ENCODE measurements around the gene GABPB1. TPM values are rescaled to one million over a fixed set of nuclear protein-coding genes. Genes with fewer than 3 reads are reported as not detected.

GABPB1 gene
- polyA plus RNA-seq, 3 donors = 29.9 to 31.6 (median 29.9) TPM

DNA sequence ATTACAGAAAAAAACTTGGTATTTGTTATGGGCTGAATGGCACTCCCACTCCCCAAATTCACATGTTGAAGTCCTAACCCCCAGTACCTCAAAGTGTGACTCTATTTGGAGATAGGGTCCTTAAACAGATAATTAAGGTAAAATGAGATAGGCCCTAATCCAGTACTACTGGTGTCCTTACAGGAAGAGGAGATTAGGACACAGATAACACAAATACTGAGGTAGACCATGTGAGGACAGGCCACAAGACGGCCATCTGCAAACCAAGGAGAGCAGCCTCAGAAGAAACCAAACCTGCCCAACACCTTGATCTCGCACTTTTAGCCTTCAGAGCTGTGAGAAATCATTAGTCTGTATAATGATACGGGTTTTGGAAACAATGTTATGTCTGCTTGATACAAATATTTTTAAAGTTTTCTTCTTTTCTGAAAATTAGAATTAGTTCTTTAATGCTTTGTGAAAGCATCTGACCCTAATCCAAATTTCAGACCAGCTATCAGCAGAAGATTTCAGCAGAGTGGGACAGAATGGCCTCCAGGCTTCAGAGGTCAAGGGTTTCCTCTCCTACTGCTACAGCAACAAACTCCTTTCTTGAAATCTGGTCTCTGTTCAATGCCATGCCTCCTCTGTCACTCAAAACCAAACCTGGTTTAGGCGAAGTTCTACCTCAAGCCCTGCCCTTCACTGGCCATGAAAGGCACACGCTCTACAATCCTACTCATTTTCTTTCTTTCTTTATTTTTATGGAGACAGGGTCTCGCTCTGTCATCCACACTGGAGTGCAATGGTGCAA lies 67.5 kb downstream of the GABPB1 start:
- DNase-seq = no peak

DNA sequence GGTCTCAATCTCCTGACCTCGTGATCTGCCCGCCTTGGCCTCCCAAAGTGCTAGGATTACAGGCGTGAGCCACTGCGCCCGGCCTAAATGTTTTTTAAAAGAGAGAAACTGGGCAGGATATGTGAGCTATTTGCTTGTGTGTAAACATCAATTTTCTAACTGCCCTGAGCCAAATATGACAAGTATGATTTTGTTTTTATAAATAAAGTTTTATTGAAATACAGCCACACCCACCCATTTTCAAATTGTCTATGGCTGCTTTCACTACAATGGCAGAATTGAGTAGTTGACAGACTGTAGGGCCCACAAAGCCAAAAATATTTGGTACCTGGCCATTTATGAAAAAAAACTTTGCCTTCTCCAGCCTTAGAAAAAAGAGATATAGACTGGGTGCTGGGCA lies 73.6 kb downstream of the GABPB1 start:
- no peak for DNase-seq

DNA sequence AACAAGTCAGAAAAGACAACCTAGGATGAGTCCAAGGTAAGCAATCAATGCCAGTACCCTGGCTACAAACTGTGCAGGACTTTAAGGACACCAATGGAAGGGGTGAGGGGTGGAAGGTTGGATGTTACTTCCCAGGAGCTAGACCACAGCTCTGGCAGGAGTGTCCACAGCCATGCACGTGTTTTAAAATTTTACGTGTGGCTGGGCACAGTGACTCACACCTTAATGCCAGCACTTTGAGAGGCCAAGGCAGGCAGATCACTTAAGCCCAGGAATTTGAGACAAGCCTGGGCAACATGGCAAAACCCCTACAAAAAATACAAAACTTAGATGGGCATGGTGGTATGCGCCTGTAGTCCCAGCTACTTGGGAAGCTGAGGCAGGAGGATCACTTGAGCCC lies 74.7 kb downstream of the GABPB1 start:
- DNase-seq = no peak

DNA sequence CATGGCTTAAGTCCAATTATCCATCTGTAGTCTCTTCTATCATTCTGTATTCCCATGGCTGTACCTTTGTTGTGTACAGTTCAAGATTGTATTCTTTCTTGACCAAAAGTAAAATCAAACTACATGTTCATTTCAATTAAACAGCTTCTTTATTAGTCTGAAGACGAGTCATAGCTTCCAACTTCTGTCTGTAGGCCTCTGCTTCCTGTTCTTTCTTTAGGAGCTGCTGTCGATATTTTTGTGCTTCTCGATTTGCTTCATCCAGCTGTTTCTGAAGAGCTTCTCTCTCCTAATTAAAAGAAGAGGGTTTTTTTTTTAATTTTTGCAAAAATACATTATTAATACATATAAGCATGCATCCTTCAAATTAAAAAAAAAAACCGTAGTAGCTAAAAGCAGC lies 76.5 kb downstream of the GABPB1 start:
- no peak for DNase-seq

DNA sequence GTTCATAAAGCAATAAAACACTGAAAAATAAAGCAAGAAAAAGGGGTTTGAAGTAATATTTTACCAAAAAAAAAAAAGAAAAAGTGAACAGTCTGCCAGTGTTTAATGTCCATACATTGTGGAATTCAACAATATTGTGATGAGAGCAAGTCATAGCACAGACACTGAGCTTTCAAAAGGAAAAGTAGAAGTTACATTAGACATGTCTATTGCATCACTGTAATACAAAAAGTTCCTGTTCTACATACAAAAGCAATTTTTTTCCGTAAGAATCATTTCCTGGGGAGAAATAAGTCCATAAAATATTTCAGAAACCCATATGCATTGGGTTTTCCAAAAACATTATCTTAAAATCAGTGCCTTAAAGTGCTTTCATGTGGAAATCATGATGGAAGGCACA lies 77.6 kb downstream of the GABPB1 start:
- no peak for DNase-seq

DNA sequence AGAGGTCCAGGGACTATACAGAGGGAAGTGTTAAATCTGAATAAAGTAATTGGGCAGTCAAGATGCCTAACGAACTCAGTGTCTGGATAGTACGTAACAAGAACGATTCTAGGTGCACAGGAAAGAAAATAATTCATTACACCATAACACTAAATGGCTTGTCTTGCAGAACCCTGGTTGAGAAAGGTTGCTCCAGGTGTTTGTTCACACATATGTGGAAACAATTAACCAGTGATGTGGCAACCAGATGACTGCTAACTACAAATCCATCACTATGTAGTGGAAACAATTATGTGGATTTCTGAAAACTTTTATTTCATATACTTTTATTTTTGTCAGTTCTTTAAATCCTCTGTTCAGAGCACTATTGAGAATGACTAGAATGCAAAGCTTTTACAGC lies 79.1 kb downstream of the GABPB1 start:
- DNase-seq = no peak

DNA sequence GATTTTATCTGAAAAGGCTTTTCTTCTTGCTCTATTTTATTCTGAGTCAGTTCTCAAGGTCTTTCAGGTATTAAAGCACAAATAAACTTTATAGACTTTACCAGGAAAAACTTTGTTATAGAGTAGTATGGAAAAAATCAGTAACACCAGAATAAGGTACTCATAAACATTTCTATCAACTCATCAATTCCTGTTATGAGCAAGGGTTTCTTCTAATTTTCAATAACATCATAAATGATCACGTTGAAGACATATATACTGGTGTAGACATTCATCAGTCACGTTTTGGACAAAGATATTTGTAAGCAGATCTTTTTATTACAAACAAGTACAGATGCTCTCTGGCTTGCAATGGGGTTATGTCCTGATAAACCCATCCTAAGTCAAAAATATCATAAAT lies 79.9 kb downstream of the GABPB1 start:
- no peak for DNase-seq

DNA sequence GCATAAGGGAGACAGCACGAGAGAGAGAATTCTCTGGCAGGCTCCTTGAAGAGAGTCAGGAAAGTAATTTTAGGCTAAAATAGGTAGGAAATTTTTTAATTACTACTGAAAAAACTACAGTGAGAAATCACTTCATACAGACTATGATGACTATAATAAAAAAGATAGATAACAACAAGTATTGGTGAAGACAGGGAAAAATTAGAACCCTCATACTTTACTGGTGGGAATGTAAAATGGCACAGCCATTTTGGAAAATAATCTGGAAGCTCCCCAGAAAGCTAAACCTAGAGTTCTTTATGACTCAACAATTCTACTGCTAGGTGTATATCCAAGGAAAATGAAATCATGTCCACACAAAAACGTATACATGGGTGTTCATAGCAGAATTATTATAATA lies 87.4 kb downstream of the GABPB1 start:
- no peak for DNase-seq

DNA sequence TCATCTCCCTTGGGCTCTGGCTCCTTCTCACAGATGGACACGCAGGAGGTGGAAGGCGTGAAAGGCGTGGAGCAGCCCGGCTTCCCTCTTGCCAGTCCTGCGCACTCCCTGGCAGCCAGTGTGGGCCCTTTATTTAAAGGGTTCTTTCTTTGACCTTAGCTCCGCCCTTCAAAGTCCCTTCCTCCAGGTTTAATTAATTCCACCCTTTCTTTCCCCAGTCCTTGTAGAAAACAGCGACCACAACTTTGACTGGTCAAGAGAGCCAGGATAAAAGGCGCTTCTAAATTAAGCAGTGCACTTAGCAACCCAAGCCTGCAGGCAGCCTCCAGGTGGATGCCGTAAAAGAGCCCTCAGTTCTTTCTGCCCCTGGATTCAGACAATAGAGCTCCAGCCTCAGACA lies 89.4 kb downstream of the GABPB1 start, which contains the start of gene HDC:
Gene HDC (minus strand): TSS at position 107 of the 400 bp plus-strand sequence. CDS start 103 bp downstream, at position 4.
- DNase-seq = no peak

DNA sequence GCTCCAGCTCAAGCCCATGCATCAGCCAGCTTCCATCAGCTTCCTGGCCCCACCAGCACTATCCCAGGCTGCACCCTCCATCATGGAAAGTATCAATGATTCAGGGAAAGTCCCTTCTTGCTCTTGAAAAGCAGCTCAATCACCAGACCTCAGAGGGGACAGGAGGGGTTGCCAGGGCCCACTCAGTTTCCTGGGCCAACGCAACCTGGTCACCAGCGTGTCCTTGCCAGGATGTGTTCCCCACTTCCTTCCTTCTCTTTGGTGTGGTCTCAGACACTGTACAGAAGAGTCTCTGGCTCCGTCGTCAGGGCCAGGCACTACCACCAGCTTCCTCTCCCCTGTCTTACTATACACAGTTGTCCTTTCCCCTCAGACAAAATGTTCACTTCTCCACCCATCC lies 92.5 kb downstream of the GABPB1 start:
- DNase-seq = no peak

DNA sequence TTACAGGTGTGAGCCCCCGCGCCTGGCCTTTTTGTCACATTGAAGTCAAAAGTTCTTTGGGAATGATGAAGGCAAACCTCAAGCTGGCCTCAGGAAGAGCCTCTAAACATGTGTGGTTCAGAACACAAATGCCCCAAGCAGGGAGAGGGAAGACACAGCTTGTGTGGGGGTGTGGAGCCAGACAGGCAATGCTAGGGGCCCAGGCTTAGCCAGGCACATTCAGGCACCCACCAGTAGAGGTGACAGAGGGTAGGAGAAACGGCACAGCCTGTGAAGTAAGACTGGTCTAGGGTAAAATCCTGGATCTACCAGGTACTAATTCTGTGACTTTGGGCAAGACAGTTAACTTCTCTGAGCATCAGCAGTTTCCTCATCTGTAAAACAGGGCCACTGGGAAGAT lies 93.0 kb downstream of the GABPB1 start:
- DNase-seq = no peak

DNA sequence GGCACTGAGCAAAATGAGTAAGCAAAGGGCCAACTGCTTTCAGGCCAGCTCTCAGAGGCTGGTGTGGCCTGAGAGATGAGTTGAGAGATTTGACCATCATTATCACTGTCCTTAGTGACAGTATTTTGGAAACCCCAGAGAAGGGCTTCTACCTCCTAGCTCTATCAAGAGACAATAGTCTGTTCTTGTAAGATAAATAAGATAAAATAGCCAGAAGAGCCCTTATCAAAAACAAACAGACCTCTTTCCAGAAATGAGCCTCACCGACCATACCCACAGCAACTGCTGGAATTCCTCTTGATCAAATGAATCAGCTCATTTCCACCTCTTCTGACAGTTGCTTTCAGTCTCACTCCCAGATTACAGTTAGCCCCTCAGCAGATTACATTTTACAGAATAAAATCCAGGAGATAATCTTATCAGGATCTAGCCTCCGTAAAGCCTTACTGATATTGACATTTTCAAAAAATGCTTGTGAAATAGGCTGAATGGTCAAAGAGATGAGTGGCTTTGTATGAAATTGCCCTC lies 94.0 kb downstream of the GABPB1 start:
- no peak for DNase-seq

DNA sequence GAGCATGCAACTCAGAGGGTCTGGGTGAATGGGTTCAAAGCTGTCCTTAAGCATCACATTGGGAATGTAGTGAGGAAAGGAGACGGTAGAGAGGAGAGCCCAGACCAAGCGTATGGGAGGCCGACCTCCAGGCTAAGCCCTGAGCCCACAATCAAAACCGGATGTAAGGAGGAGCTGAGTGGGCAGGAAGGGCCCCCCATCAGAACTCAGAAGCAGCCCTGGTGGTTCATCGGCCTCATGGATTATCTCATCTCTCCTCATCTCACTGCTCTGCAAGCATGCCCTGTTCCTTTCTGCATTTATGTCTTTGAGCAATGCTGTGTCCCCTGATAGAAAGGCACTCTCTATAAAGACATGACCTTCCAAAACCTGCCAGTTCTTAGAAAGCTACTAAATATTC lies 95.7 kb downstream of the GABPB1 start:
- DNase-seq = no peak

DNA sequence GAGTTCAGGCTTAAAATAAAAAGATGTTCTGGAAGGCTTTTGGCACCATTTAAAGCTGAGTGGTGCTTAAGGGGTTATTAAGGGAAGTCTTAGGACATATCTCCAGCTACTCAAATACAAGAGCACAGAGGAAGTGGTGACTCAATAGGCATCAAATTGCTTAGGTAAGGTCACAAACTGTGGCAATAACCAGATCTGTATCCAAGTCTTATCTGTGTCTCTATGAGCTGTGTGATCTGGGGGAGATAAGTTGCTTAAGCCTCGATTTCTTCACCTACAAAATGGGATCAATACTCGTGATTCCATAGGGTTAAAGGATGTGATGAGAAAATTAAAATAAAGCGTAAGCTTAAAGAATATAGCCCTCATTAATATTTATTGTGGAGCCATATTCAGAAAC lies 97.1 kb downstream of the GABPB1 start:
- no peak for DNase-seq

DNA sequence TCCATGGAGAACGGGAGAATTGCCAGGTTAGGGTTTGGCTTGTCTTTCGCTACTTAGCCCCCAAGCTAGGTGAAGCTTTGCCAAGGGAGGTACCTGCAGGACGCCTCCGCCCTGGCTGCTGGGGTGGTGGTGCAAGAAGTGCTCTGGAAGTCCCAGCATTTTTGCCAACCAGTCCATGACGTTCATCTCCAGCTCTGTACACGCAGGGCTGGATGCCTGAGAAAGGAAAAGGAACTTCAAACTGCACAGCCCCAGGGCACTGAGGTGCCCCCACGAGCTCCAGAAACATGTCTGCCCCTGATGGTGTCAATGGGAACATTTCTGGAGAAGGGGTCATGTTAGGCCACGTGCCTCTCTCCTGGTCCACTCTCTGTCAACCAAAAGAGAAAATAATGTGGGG lies 97.7 kb downstream of the GABPB1 start:
- DNase-seq = no peak

DNA sequence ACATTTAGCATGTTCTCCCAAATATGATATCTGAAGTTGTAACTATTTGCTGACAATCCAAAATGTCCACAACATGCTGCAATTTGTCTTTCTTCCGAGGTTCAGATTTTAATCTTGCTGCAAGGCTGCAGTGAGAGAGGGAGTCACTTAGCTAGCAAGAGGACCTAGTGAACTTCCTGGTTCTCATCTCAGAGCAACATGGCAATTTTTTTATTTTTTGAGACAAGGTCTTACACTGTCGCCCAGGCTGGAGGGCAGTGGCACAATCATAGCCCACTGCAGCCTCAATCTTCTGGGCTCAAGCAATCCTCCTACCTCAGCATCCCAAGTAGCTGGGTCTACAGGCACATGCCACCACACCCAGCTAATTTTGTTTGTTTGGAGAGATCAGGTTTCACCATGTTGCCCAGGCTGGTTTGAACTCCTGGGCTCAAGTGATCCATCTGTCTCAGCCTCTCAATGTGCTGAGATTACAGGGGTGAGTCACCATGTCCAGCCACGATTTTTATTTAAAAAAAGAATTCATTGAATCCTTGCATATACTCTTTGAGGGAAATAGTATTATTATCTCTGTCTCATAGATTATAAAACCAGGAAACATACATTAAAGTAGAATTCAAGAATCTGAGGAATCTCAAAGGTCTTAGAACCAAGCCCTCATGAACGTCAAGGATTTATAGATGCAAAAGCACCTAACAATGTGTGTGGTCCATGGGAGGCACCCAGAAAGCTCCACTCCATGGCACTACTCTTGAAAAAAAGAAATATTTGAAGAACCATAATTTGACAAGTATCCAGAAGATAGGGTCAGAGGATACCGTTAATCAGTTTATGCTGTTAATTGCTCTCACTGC lies 98.6 kb downstream of the GABPB1 start:
- no peak for DNase-seq

DNA sequence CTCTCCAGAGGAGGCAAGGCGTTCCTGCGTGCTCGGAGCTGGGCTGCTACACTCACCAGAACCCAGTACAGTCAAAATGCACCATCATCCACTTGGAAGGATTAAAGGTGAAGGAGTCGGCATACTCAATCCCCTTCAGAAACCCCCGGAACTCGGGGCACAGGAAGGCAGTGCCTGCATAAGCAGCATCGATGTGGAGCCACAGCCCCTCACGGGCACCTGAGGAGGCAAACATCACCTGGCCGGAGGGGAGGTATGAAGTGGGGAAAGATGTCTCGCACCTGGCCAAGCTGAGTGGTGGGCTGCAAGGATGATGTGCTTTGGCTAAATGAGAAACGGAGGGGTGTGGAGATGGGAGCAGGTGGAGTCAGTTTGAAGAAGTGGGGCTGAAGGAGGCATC lies 102.4 kb downstream of the GABPB1 start:
- DNase-seq = no peak

DNA sequence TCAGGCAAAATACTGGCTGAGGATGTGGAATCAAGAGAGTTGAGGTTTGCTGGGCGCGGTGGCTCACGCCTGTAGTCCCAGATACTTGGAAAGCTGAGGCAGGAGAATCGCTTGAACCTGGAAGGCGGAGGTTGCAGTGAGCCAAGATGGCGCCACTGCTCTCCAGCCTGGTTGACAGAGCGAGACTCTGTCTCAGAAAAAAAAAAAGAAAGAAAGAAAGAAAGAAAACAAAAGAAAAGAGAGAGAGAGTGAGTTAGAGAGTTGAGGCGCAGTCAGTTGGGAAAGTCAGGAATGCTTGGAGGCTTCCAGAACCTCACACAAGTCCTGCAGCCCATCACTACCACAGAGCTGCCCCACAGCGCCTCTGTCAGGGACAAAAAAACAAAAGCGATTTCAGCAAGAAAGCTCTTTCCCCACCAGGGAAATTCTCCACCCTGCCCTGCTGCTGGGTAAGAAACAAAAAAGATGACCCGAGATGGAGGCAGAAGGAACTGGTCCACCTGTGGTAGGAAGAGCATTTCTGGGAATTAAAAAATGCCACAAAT lies 103.3 kb downstream of the GABPB1 start:
- DNase-seq = no peak

DNA sequence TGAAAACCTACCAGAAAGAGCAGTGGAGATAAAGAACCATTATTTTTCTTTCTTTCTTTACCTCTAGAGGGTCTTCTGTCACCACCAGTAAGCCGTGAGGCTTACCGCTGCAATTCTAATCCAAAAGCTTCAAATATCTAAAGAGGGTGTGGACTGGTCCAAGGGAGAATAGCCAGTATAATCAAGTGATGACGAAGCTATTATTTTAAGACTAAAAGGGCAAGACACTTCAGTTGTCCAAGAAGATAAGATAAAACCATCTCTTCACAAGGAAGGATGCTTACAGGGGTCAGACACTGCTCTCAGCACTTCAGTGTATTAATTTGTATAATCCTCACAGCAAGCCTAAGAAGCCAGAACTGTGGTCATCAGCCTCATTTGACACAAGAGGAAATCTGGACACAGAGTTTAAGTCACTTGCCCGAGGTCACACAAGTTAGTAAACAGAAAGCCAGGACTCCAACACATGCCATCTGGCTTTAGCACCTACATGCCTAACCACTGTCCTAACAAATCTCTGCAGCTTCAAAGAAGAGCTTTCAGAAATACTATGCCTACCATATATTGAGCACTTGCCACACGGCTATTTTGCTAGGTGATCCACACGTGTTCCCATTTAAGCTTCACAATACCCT lies 104.1 kb downstream of the GABPB1 start:
- no peak for DNase-seq

DNA sequence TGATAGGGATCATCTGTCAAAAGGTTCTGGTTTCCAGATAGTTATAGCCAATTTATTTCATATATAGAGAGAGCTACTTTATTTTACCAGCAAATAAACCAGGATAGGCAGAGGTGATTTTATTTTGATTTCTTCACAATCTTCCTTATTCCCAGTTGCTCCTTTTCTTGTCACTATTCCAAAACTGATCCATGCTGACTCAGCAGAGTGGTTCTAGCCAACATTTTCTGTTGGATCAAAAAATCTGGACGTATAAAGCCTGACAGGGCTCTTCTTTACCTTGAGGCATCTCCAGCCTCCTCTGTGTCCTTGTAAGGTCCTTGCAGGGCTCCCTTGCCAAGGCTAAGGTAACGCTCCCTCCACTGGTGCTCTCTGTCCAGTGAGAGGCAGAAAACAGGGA lies 105.3 kb downstream of the GABPB1 start:
- no peak for DNase-seq

DNA sequence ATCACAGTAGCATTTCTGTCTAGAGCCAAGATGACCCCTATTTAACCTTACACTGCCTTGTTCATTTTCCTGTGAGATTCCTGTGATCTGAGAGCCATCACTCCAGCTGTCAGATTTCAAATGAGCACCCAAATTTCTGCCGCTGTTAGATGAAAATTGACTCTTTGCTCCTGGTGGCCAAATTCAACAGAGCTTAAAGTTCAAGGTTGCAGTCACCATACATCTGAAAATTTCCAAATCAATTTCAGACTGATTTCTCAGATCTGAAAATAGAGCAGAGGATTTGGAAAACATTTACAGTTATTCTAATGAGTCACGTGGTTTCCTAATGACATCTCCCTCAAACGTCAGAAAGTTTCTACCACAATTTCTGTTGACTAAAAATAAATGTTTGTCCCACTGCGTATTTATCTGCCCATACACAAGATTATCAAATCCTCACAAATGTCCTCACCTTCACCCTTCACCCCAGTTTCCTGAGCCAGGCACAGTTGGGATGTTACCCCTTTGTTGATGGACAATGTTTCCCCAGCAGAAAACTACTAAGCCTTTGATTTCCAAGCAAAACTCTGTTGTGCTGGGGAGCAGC lies 105.9 kb downstream of the GABPB1 start:
- no peak for DNase-seq

All from renal pelvis (tissue), 4 donors.